Liver (tissue), 9 donors: ENCODE measurements around the gene KCNQ1. TPM values are rescaled to one million over a fixed set of nuclear protein-coding genes. Genes with fewer than 3 reads are reported as not detected.

Experiments
- DNase-seq: peaks from one replicate; pipeline ENCODE4 v3.0.0-alpha.2; 2017; ENCODE audit warnings: low spot score
- H3K27ac ChIP-seq, 2 donors: one replicate each; pipeline ENCODE4 v1.7.0; 2013; ENCODE audit warnings: inconsistent platforms in 2 of 2, low read length in 2 of 2, control low read depth in 1 of 2, low read depth in 1 of 2, mild to moderate bottlenecking in 1 of 2
- H3K27me3 ChIP-seq, 4 donors: one replicate each; pipeline versions ENCODE4 v1.6.1 to v1.7.0; 2013; ENCODE audit warnings: low read length in 3 of 4, inconsistent platforms in 1 of 4, mild to moderate bottlenecking in 1 of 4, moderate library complexity in 1 of 4; ENCODE audit not compliant: control insufficient read depth in 4 of 4, insufficient read depth in 4 of 4
- H3K36me3 ChIP-seq, 4 donors: one replicate each; pipeline versions ENCODE4 v1.6.1 to v1.7.0; 2013; ENCODE audit warnings: low read length in 3 of 4, mild to moderate bottlenecking in 3 of 4, low read depth in 1 of 4, moderate library complexity in 1 of 4; ENCODE audit not compliant: control insufficient read depth in 4 of 4, insufficient read depth in 3 of 4
- H3K4me1 ChIP-seq, 4 donors: one replicate each; pipeline versions ENCODE4 v1.6.1 to v1.7.0; 2013; ENCODE audit warnings: low read length in 3 of 4, mild to moderate bottlenecking in 3 of 4, moderate library complexity in 1 of 4; ENCODE audit not compliant: control insufficient read depth in 4 of 4, insufficient read depth in 4 of 4
- H3K4me3 ChIP-seq, 3 donors: one replicate each; pipeline versions ENCODE4 v1.6.1 to v1.7.0; 2013; ENCODE audit warnings: low read length in 3 of 3, control low read depth in 1 of 3, low read depth in 1 of 3, mild to moderate bottlenecking in 1 of 3
- H3K9ac ChIP-seq, 2 donors: one replicate each; pipeline ENCODE4 v1.7.0; 2013; ENCODE audit warnings: low read length in 2 of 2, mild to moderate bottlenecking in 2 of 2, moderate library complexity in 2 of 2, control low read depth in 1 of 2, low read depth in 1 of 2
- H3K9me3 ChIP-seq, 4 donors: one replicate each; pipeline versions ENCODE4 v1.6.1 to v1.7.0; 2013; ENCODE audit warnings: low read length in 3 of 4; ENCODE audit not compliant: control insufficient read depth in 4 of 4
- CTCF ChIP-seq: fragments of 150-350 bp; IDR thresholded peaks from 2 replicates; pipeline ENCODE4 v1.5.1; 2017; ENCODE audit warnings: improper control_type of control experiment, low read depth, low read length; ENCODE audit not compliant: missing input control
- EGR1 ChIP-seq, 2 donors: IDR thresholded peaks; 2 replicates each; pipeline ENCODE4 v1.6.1; 2016 to 2018; ENCODE audit warnings: antibody characterized with exemption in 2 of 2, low read depth in 2 of 2
- HNF4A ChIP-seq, 2 donors: conservative IDR thresholded peaks; 2 replicates each; pipeline ENCODE4 v1.6.1; 2016; ENCODE audit warnings: antibody characterized with exemption in 2 of 2, mild to moderate bottlenecking in 2 of 2
- RAD21 ChIP-seq, 2 donors: IDR thresholded peaks; 2 replicates each; pipeline ENCODE4 v1.6.1; 2016; ENCODE audit warnings: antibody characterized with exemption in 2 of 2, mild to moderate bottlenecking in 2 of 2
- REST ChIP-seq: IDR thresholded peaks from 2 replicates; pipeline ENCODE4 v1.6.1; 2016; ENCODE audit warnings: antibody characterized with exemption, mild to moderate bottlenecking
- SP1 ChIP-seq: IDR thresholded peaks from 2 replicates; pipeline ENCODE4 v1.6.1; 2018; ENCODE audit warnings: antibody characterized with exemption, mild to moderate bottlenecking
- TAF1 ChIP-seq: conservative IDR thresholded peaks from 2 replicates; pipeline ENCODE4 v1.6.1; 2016; ENCODE audit warnings: antibody characterized with exemption, mild to moderate bottlenecking
- YY1 ChIP-seq: IDR thresholded peaks from 2 replicates; pipeline ENCODE4 v1.6.1; 2016; ENCODE audit warnings: antibody characterized with exemption, mild to moderate bottlenecking
- ZBTB33 ChIP-seq: IDR thresholded peaks from 2 replicates; pipeline ENCODE4 v1.6.1; 2016; ENCODE audit warnings: antibody characterized with exemption
- WGBS: extraction: QIAGEN DNeasy Blood & Tissue Kit; methylation state at CpG from one replicate; pipeline ENCODE4 v1.1.7; 2013; 5-methylcytosine and 5-hydroxymethylcytosine counted together
- polyA plus RNA-seq, 2 donors: library from polyadenylated mRNA; stranded (reverse) in 1 of 2; unstranded in 1 of 2; fragments of 200-250 nt in 1 of 2; fragments of >200 nt in 1 of 2; fragmentation: Nextera tagmentation in 1 of 2; extraction: Ambion mirVana in 1 of 2; gene quantifications; one replicate each; pipeline versions ENCODE4 v1.2.1 to v1.2.3, GENCODE V29; 2013 to 2015
- total RNA-seq, 2 donors: library from RNA; depleted of rRNA; stranded (reverse); fragments of >200 nt; gene quantifications; one replicate each; pipeline ENCODE4 v1.2.3, GENCODE V29; 2014
- donor health status: healthy.
- donor health status: healthy.
- donor health status: healthy.
- donor health status: healthy.
- donor health status: healthy.

The KCNQ1 gene
- total and polyA plus RNA-seq, 4 donors: 0.31 to 2.2 (median 1.5) TPM

DNA sequence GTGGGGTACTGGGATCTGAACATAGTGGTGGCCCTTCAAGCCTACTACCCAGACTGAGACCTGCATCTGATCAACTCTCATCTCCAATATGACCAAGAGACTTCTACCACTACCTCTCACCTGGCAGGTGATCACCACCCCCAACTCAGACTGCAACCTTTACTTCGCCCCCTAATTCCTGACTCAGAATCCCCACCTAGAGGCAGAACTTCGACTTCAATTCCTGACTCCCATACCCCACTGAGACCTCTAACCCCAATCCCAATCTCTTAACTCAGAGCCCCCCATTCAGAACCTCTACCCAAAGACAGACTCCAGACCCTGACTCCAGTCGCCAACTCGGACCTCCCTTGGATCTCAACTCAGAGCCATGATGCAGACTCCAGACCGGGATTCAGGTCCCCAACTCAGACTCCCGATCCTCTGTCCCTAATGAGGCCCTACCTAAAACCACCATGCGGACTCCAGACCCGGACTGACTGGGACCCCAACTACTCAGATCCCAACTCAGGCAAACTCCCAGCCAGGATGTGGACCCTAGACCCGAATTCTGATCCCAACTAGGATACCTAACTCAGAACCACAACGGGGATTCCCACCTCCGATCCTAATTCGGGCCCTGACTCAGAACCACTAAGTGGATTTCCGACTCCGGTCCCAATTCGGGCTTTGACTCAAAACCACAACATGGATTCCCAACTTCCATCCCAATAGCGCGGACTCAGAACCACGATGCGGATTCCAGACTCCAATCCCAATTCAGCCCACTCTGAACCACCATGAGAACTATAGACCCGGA lies 253.8 kb downstream of the KCNQ1 start (continued):
- no peak for TF ChIP-seq CTCF

GRCh38 chr11:2699185-2699530 lies 254.3 kb downstream of the KCNQ1 start:
- 55% methylated on average over 31 of the region's 31 CpGs for WGBS
- Histone ChIP-seq H3K9me3 (no peaks in the 10 kb centered on the region), H3K4me3 (peak overlapping the region; percentile 11 to 74 (median 56)), H3K27me3 (no peaks in the 10 kb centered on the region), H3K4me1 (peaks cover 0 to 22% (median 8%) of the 10 kb centered on the region in 4 donors), H3K36me3 (no peaks in the 10 kb centered on the region), H3K9ac (peak overlapping the region in 1 of 2 donors; percentile 63), H3K27ac (peak overlapping the region; percentile 45 to 76)
- peak; percentile 49 for DNase-seq
- TF ChIP-seq HNF4A (conservative IDR thresholded peaks at IDR 0.05) (peak; percentile 46 to 67), EGR1 (IDR thresholded peaks at IDR 0.05; ENCODE audit: low read depth in 2 of 2) (no peak)

- H3K4me1 ChIP-seq: peaks cover 0 to 22% (median 8%) of the 10 kb centered on the region in 4 donors
- no peaks in the 10 kb centered on the region for H3K36me3 ChIP-seq
- peak within 1 kb of the TSS; percentile 53 to 74 (median 57) for H3K4me3 ChIP-seq
- 42% methylated on average over 98 of the region's 98 CpGs for WGBS
- no peaks in the 10 kb centered on the region for H3K27me3 ChIP-seq
- DNase-seq: peak; percentile 89
- H3K9ac ChIP-seq: peak within 1 kb of the TSS; percentile 57 to 63
- H3K9me3 ChIP-seq: no peaks in the 10 kb centered on the region
- TF ChIP-seq RAD21 (IDR thresholded peaks at IDR 0.05) (peak in 1 of 2 donors; percentile 5), REST (peak; percentile 78), CTCF (no peak), TAF1 (peak; percentile 95), SP1 (peak; percentile 97), ZBTB33 (no peak), YY1 (peak; percentile 15)
- H3K27ac ChIP-seq: peak within 1 kb of the TSS; percentile 91
Measured at GRCh38 chr11:2699531-2700414, 255.0 kb downstream of the KCNQ1 start, which contains the start of gene KCNQ1OT1. Gene KCNQ1OT1, minus strand, starts transcription at chr11:2699994.
